HEK293T (cell line): ENCODE measurements around the gene SPSB4.

Experiments
- CTCF ChIA-PET: fragments of 350-600 bp; formaldehyde crosslinking; extraction: SDS; loops from one replicate; lab custom pipeline; 2021; ENCODE audit warnings: antibody characterized with exemption, inconsistent platforms; lab: Yijun Ruan, JAX
- POLR2A ChIA-PET: fragments of 350-600 bp; formaldehyde crosslinking; extraction: SDS; loops from one replicate; lab custom pipeline; 2020; ENCODE audit warnings: antibody characterized with exemption, inconsistent platforms; lab: Yijun Ruan, JAX
- DNase-seq: peaks from one replicate; pipeline ENCODE4 v3.0.0; 2012; ENCODE audit warnings: mixed read lengths; ENCODE audit errors: extremely low spot score
- ARNT ChIP-seq: fragments of 450-650 bp; IDR thresholded peaks from 2 replicates; pipeline ENCODE4 v1.6.1; 2017; ENCODE audit warnings: mild to moderate bottlenecking
- BHLHE40 ChIP-seq: fragments of 450-650 bp; IDR thresholded peaks from 2 replicates; pipeline ENCODE4 v1.6.1; 2016; ENCODE audit warnings: mild to moderate bottlenecking, moderate library complexity, borderline replicate concordance
- CTBP1 ChIP-seq: fragments of 450-650 bp; IDR thresholded peaks from 2 replicates; pipeline ENCODE4 v1.6.1; 2016; ENCODE audit warnings: borderline replicate concordance
- ELF4 ChIP-seq: fragments of 450-650 bp; IDR thresholded peaks from 2 replicates; pipeline ENCODE4 v1.6.1; 2017; ENCODE audit warnings: antibody characterized with exemption
- FOXA1 ChIP-seq: fragments of 450-650 bp; IDR thresholded peaks from 2 replicates; pipeline ENCODE4 v1.6.1; 2016; ENCODE audit warnings: mild to moderate bottlenecking
- FOXK2 ChIP-seq: fragments of 450-650 bp; IDR thresholded peaks from 2 replicates; pipeline ENCODE4 v1.6.1; 2016; ENCODE audit warnings: mild to moderate bottlenecking
- FOXM1 ChIP-seq: fragments of 450-650 bp; IDR thresholded peaks from 2 replicates; pipeline ENCODE4 v1.6.1; 2017; ENCODE audit warnings: mild to moderate bottlenecking, borderline replicate concordance
- HDGF ChIP-seq: fragments of 450-650 bp; IDR thresholded peaks from 2 replicates; pipeline ENCODE4 v1.6.1; 2017; ENCODE audit warnings: antibody characterized with exemption, borderline replicate concordance
- L3MBTL2 ChIP-seq: fragments of 450-650 bp; conservative IDR thresholded peaks from 2 replicates; pipeline ENCODE4 v1.6.1; 2016; ENCODE audit warnings: mild to moderate bottlenecking
- LEF1 ChIP-seq: fragments of 450-650 bp; IDR thresholded peaks from 2 replicates; pipeline ENCODE4 v1.6.1; 2017; ENCODE audit warnings: mild to moderate bottlenecking, borderline replicate concordance
- NFRKB ChIP-seq: fragments of 450-650 bp; IDR thresholded peaks from 2 replicates; pipeline ENCODE4 v1.6.1; 2016; ENCODE audit warnings: mild to moderate bottlenecking, moderate library complexity
- PKNOX1 ChIP-seq: fragments of 450-650 bp; IDR thresholded peaks from 2 replicates; pipeline ENCODE4 v1.6.1; 2016
- SP1 ChIP-seq: fragments of 450-650 bp; IDR thresholded peaks from 2 replicates; pipeline ENCODE4 v1.6.1; 2017
- SUZ12 ChIP-seq: fragments of 450-650 bp; IDR thresholded peaks from 2 replicates; pipeline ENCODE4 v1.6.1; 2016; ENCODE audit warnings: mild to moderate bottlenecking
- TARDBP ChIP-seq: fragments of 450-650 bp; IDR thresholded peaks from 2 replicates; pipeline ENCODE4 v1.6.1; 2016
- ZNF384 ChIP-seq: fragments of 450-650 bp; IDR thresholded peaks from 2 replicates; pipeline ENCODE4 v1.6.1; 2016

SPSB4 gene

GRCh38 chr3:141086188-141086587 is 35.0 kb downstream of the SPSB4 start:
- POLR2A ChIA-PET = no interaction called here
- CTCF ChIA-PET = no interaction called here
- no peak for TF ChIP-seq SP1
- TF ChIP-seq TARDBP = no peak
- TF ChIP-seq PKNOX1 = no peak
- no peak for TF ChIP-seq SUZ12
- TF ChIP-seq NFRKB = no peak
- no peak for TF ChIP-seq FOXK2
- no peak for TF ChIP-seq ARNT
- no peak for TF ChIP-seq L3MBTL2
- TF ChIP-seq ELF4 = no peak
- no peak for DNase-seq

- TF ChIP-seq LEF1 (no peak), FOXK2 (no peak), FOXA1 (no peak), FOXM1 (no peak), ELF4 (no peak), PKNOX1 (no peak), L3MBTL2 (no peak), BHLHE40 (no peak), SUZ12 (no peak), SP1 (no peak), TARDBP (no peak), HDGF (no peak), ZNF384 (no peak), ARNT (no peak), NFRKB (no peak), CTBP1 (no peak)
- POLR2A ChIA-PET = no interaction called here
- DNase-seq = no peak
- CTCF ChIA-PET = no interaction called here
These were observed 36.1 kb downstream of the SPSB4 start for GRCh38 chr3:141087076-141087777.

- POLR2A ChIA-PET = no interaction called here
- no peak for DNase-seq
- TF ChIP-seq ELF4 (no peak), ZNF384 (no peak), LEF1 (no peak), L3MBTL2 (no peak), FOXM1 (no peak), TARDBP (no peak), SP1 (no peak), HDGF (no peak), FOXK2 (no peak), CTBP1 (no peak), NFRKB (no peak), SUZ12 (no peak), BHLHE40 (no peak), FOXA1 (no peak), ARNT (no peak), PKNOX1 (no peak)
- CTCF ChIA-PET = no interaction called here
These were observed 36.6 kb downstream of the SPSB4 start for GRCh38 chr3:141087778-141088130.

GRCh38 chr3:141089339-141090152 is 38.4 kb downstream of the SPSB4 start:
- TF ChIP-seq SUZ12 (no peak), FOXK2 (no peak), LEF1 (no peak), BHLHE40 (no peak), NFRKB (no peak), FOXM1 (no peak), ELF4 (no peak)
- POLR2A ChIA-PET = no interaction called here
- CTCF ChIA-PET = no interaction called here
- DNase-seq = no peak

- ChIA-PET POLR2A (no interaction called here), CTCF (no interaction called here)
- no peak for TF ChIP-seq PKNOX1
- no peak for TF ChIP-seq HDGF
- TF ChIP-seq BHLHE40 = no peak
- no peak for TF ChIP-seq NFRKB
- TF ChIP-seq SP1 = no peak
- no peak for TF ChIP-seq ZNF384
- no peak for DNase-seq
These were observed 40.3 kb downstream of the SPSB4 start for GRCh38 chr3:141091426-141091825.

GRCh38 chr3:141092663-141093062 is 41.5 kb downstream of the SPSB4 start:
- TF ChIP-seq ARNT = no peak
- no peak for TF ChIP-seq PKNOX1
- no peak for TF ChIP-seq SP1
- TF ChIP-seq BHLHE40 = no peak
- no peak for TF ChIP-seq HDGF
- TF ChIP-seq TARDBP = no peak
- TF ChIP-seq NFRKB = no peak
- no peak for TF ChIP-seq LEF1
- no peak for TF ChIP-seq ELF4
- CTCF ChIA-PET = no interaction called here
- POLR2A ChIA-PET = no interaction called here

More at GRCh38 chr3:141092663-141093062, 41.5 kb downstream of the SPSB4 start:
- no peak for DNase-seq
